MM.1S (cell line): Measurements from ENCODE around the gene TMEM245.

Experiments
- CTCF ChIP-seq: fragments of 300-600 bp; sonication (generic); IDR thresholded peaks from 2 replicates; pipeline ENCODE4 v1.5.1; 2016; ENCODE audit warnings: antibody characterized with exemption, low read length, mixed read lengths
- EZH2 ChIP-seq: fragments of 300-600 bp; sonication (generic); optimal IDR thresholded peaks from 2 replicates; pipeline ENCODE3; 2017; ENCODE audit warnings: low read depth, mild to moderate bottlenecking, antibody characterized with exemption, low read length, mixed read lengths
- EZH2phosphoT487 ChIP-seq: fragments of 300-600 bp; sonication (generic); IDR thresholded peaks from 2 replicates; pipeline ENCODE4 v1.6.1; 2018; ENCODE audit warnings: antibody characterized with exemption, low read length

GRCh38 chr9:109138421-109138820 lies 18.7 kb upstream of the TMEM245 start:
- TF ChIP-seq EZH2 (no peak), CTCF (no peak), EZH2phosphoT487 (no peak)
